Measurements from ENCODE around the gene UBR4. TPM values are rescaled to one million over a fixed set of nuclear protein-coding genes. Genes with fewer than 3 reads are reported as not detected.

UBR4 gene
- total RNA-seq, 1 donor = 193 TPM

- no peak for TF ChIP-seq CTCF (IDR thresholded peaks at IDR 0.05; ENCODE audit: insufficient read depth, low read depth, low read length)
- no peak for DNase-seq (ENCODE audit: low read depth)
- no peak overlapping the region for H3K4me3 ChIP-seq (ENCODE audit: low read depth, low read length)
These were observed 182.0 kb downstream of the UBR4 start for GRCh38 chr1:19028110-19028509.

Other genes with a start within 250 kb of the UBR4 start
- 65.7 and 90.2 TPM in 2 replicates for gene EMC1, start 41.3 kb upstream of the UBR4 start, total RNA-seq
- 21.9 and 26.3 TPM in 2 replicates for gene MRTO4, start 41.5 kb upstream of the UBR4 start, total RNA-seq
- 0.43 and 1.3 TPM in 2 replicates for gene AKR7A3, start 78.5 kb upstream of the UBR4 start, total RNA-seq
- 55.3 and 57.3 TPM in 2 replicates for gene AKR7A2, start 101.9 kb upstream of the UBR4 start, total RNA-seq
- 18.6 and 28.3 TPM in 2 replicates for gene SLC66A1, start 102.1 kb upstream of the UBR4 start, total RNA-seq

Data from fibroblast of villous mesenchyme (primary cell).